H1 (cell line): ENCODE results near the gene CENPV. TPM values are rescaled to one million over a fixed set of nuclear protein-coding genes. Genes with fewer than 3 reads are reported as not detected.

Experiments used
- CTCF ChIA-PET: fragments of 300-600 bp; sonication (Branson Sonifier 250); formaldehyde crosslinking; loops from one replicate; lab custom pipeline; 2021; ENCODE audit not compliant: partially characterized antibody; lab: Charles Lee
- POLR2A ChIA-PET: fragments of 300-600 bp; sonication (Branson Sonifier 250); formaldehyde crosslinking; loops from one replicate; lab custom pipeline; 2021; ENCODE audit warnings: inconsistent platforms; ENCODE audit not compliant: partially characterized antibody; lab: Charles Lee
- DNase-seq, 2 experiments: peaks; one replicate each; pipeline versions ENCODE4 v3.0.0 to v3.0.0-alpha.2; 2010 to 2022; ENCODE audit warnings: low spot score in 2 of 2, low read depth in 1 of 2, mixed read lengths in 1 of 2
- FAIRE-seq: peaks from 2 replicates; lab custom pipeline; 2011; peaks lifted over from hg19 to GRCh38; lab: Jason Lieb, UNC
- H2AFZ ChIP-seq: 2 replicates; pipeline ENCODE4 v1.8.1; 2012; ENCODE audit warnings: low read length, inconsistent platforms
- H2AK5ac ChIP-seq: 2 replicates; pipeline ENCODE4 v1.6.1; 2013; ENCODE audit warnings: low read depth, low read length
- H2BK120ac ChIP-seq: replicated peaks from 2 replicates; pipeline ENCODE3; 2013; ENCODE audit warnings: low read depth, low read length, inconsistent platforms
- H2BK12ac ChIP-seq: 2 replicates; pipeline ENCODE4 v1.6.1; 2013; ENCODE audit warnings: low read depth, low read length
- H2BK15ac ChIP-seq: 2 replicates; pipeline ENCODE4 v1.6.1; 2013; ENCODE audit warnings: low read length
- H2BK20ac ChIP-seq: 2 replicates; pipeline ENCODE4 v1.6.1; 2013; ENCODE audit warnings: low read length
- H2BK5ac ChIP-seq: 2 replicates; pipeline ENCODE4 v1.6.1; 2013; ENCODE audit warnings: low read depth, low read length
- H3K14ac ChIP-seq: 2 replicates; pipeline ENCODE4 v1.6.1; 2013; ENCODE audit warnings: inconsistent platforms; ENCODE audit not compliant: insufficient read length
- H3K18ac ChIP-seq: 2 replicates; pipeline ENCODE4 v1.6.1; 2013; ENCODE audit warnings: low read length; ENCODE audit errors: extremely low read depth
- H3K23ac ChIP-seq: 2 replicates; pipeline ENCODE4 v1.6.1; 2013; ENCODE audit warnings: inconsistent platforms; ENCODE audit not compliant: insufficient read length
- H3K23me2 ChIP-seq: 2 replicates; pipeline ENCODE4 v1.6.1; 2013; ENCODE audit warnings: low read depth, low read length
- H3K27ac ChIP-seq: 2 replicates; pipeline ENCODE4 v1.6.1; 2011; ENCODE audit warnings: low read depth, low read length, inconsistent platforms
- H3K27me3 ChIP-seq, 4 experiments: replicated peaks in 1 of 4; 1 replicate in 1 of 4; 2 replicates in 3 of 4; pipeline versions ENCODE4 v1.6.1 to v1.8.1; 2011 to 2013; ENCODE audit warnings: low read length in 3 of 4, mild to moderate bottlenecking in 3 of 4, inconsistent platforms in 2 of 4, mixed read lengths in 2 of 4, moderate library complexity in 1 of 4; ENCODE audit not compliant: control insufficient read depth in 3 of 4, insufficient read depth in 3 of 4; ENCODE audit errors: extremely low read depth in 1 of 4
- H3K36me3 ChIP-seq, 4 experiments: 2 replicates each; pipeline versions ENCODE4 v1.6.1 to v1.8.1; 2011 to 2013; ENCODE audit warnings: mild to moderate bottlenecking in 4 of 4, low read length in 3 of 4, moderate library complexity in 2 of 4, control low read depth in 1 of 4, inconsistent platforms in 1 of 4; ENCODE audit not compliant: insufficient read depth in 4 of 4, control insufficient read depth in 2 of 4
- H3K4ac ChIP-seq: replicated peaks from 2 replicates; pipeline ENCODE3; 2013; ENCODE audit warnings: low read length, low read depth, mixed read lengths, inconsistent platforms; ENCODE audit not compliant: insufficient read length
- H3K4me1 ChIP-seq, 4 experiments: replicated peaks in 1 of 4; 1 replicate in 1 of 4; 2 replicates in 3 of 4; pipeline versions ENCODE4 v1.6.1 to v1.8.1; 2011 to 2013; ENCODE audit warnings: low read length in 3 of 4, inconsistent platforms in 2 of 4, mixed read lengths in 1 of 4; ENCODE audit not compliant: insufficient read depth in 4 of 4, control insufficient read depth in 3 of 4
- H3K4me2 ChIP-seq, 2 experiments: 2 replicates each; pipeline versions ENCODE4 v1.6.1 to v1.8.1; 2011 to 2013; ENCODE audit warnings: low read depth in 2 of 2, low read length in 2 of 2, control low read depth in 1 of 2, inconsistent platforms in 1 of 2, mild to moderate bottlenecking in 1 of 2; ENCODE audit not compliant: insufficient read depth in 1 of 2
- H3K4me3 ChIP-seq, 4 experiments: fragments of 200-600, 300-600 bp in 1 of 4; sonication (generic), shearing (Covaris generic), sonication (Bioruptor Twin) in 1 of 4; 2 replicates each; pipeline versions ENCODE4 v1.5.1 to v1.8.1; 2011 to 2016; ENCODE audit warnings: low read length in 4 of 4, low read depth in 3 of 4, control low read depth in 2 of 4, inconsistent platforms in 2 of 4, mild to moderate bottlenecking in 2 of 4, mixed read lengths in 1 of 4, moderate library complexity in 1 of 4; ENCODE audit not compliant: insufficient read depth in 2 of 4; ENCODE audit errors: extremely low read depth in 1 of 4
- H3K56ac ChIP-seq: replicated peaks from 2 replicates; pipeline ENCODE3; 2013; ENCODE audit warnings: low read depth, mild to moderate bottlenecking, mixed read lengths, low read length, inconsistent platforms; ENCODE audit not compliant: insufficient read length
- H3K79me1 ChIP-seq: 2 replicates; pipeline ENCODE4 v1.6.1; 2013; ENCODE audit warnings: low read depth, low read length, control low read depth
- H3K79me2 ChIP-seq, 2 experiments: 2 replicates each; pipeline versions ENCODE4 v1.6.1 to v1.8.1; 2012 to 2013; ENCODE audit warnings: low read length in 2 of 2, mild to moderate bottlenecking in 2 of 2, inconsistent platforms in 1 of 2; ENCODE audit not compliant: insufficient read depth in 2 of 2, control insufficient read depth in 1 of 2
- H3K9ac ChIP-seq, 4 experiments: replicated peaks in 1 of 4; 1 replicate in 1 of 4; 2 replicates in 3 of 4; pipeline versions ENCODE4 v1.6.1 to v1.8.1; 2011 to 2013; ENCODE audit warnings: low read depth in 3 of 4, low read length in 3 of 4, control low read depth in 2 of 4, mild to moderate bottlenecking in 2 of 4, moderate library complexity in 2 of 4, inconsistent platforms in 1 of 4; ENCODE audit errors: extremely low read depth in 1 of 4
- H3K9me3 ChIP-seq, 2 experiments: 2 replicates each; pipeline versions ENCODE4 v1.6.1 to v1.8.1; 2012 to 2013; ENCODE audit warnings: mild to moderate bottlenecking in 2 of 2, moderate library complexity in 2 of 2, control low read depth in 1 of 2, inconsistent platforms in 1 of 2, low read depth in 1 of 2, low read length in 1 of 2, mixed read lengths in 1 of 2; ENCODE audit not compliant: insufficient read depth in 2 of 2
- H4K20me1 ChIP-seq, 2 experiments: replicated peaks in 1 of 2; 2 replicates each; pipeline versions ENCODE3 to v1.8.1; 2011 to 2013; ENCODE audit warnings: inconsistent platforms in 2 of 2, low read length in 2 of 2, mild to moderate bottlenecking in 1 of 2; ENCODE audit not compliant: insufficient read depth in 2 of 2, control insufficient read depth in 1 of 2
- H4K5ac ChIP-seq: 2 replicates; pipeline ENCODE4 v1.6.1; 2013; ENCODE audit warnings: low read length, low read depth, mixed read lengths, inconsistent platforms; ENCODE audit not compliant: insufficient read length
- H4K8ac ChIP-seq: 2 replicates; pipeline ENCODE4 v1.8.0; 2013; ENCODE audit warnings: mild to moderate bottlenecking, moderate library complexity, low read length, inconsistent platforms; ENCODE audit not compliant: insufficient read depth; ENCODE audit errors: extremely low read depth
- H4K91ac ChIP-seq: replicated peaks from 2 replicates; pipeline ENCODE3; 2013; ENCODE audit warnings: low read length, mixed read lengths, inconsistent platforms; ENCODE audit not compliant: insufficient read length
- FOSL1 ChIP-seq: IDR thresholded peaks from 2 replicates; pipeline ENCODE4 v1.6.1; 2011; ENCODE audit warnings: mild to moderate bottlenecking, low read depth, low read length, moderate library complexity; ENCODE audit not compliant: insufficient read depth
- POLR2AphosphoS5 ChIP-seq: IDR thresholded peaks from 2 replicates; pipeline ENCODE4 v1.6.1; 2011; ENCODE audit warnings: low read depth, low read length
- POU5F1 ChIP-seq: IDR thresholded peaks from 2 replicates; pipeline ENCODE4 v1.6.1; 2011; ENCODE audit warnings: low read depth, mild to moderate bottlenecking, low read length, moderate library complexity
- SAP30 ChIP-seq: fragments of 300-600 bp; sonication (generic); IDR thresholded peaks from 2 replicates; pipeline ENCODE4 v1.7.1; 2012; ENCODE audit warnings: low read length, moderate library complexity, mild to moderate bottlenecking, inconsistent platforms; ENCODE audit not compliant: insufficient read depth, insufficient replicate concordance
- SIRT6 ChIP-seq: IDR thresholded peaks from one replicate; pipeline ENCODE4 v1.7.1; 2012; ENCODE audit warnings: low read length, inconsistent platforms
- TAF1 ChIP-seq: IDR thresholded peaks from 2 replicates; pipeline ENCODE4 v1.6.1; 2011; ENCODE audit warnings: mild to moderate bottlenecking, low read depth, low read length
- TBP ChIP-seq: IDR thresholded peaks from 2 replicates; pipeline ENCODE4 v1.6.1; 2011; ENCODE audit warnings: low read depth, low read length, improper control_type of control experiment
- TCF12 ChIP-seq: IDR thresholded peaks from 2 replicates; pipeline ENCODE4 v1.6.1; 2011; ENCODE audit warnings: low read depth, mild to moderate bottlenecking, low read length
- WGBS, 2 experiments: shearing (Covaris generic) in 1 of 2; methylation state at CpG; one replicate each; pipeline versions ENCODE4 v1.1.6 to v1.1.7; 2013 to 2015; ENCODE audit warnings: low lambda C conversion rate in 2 of 2, mixed read lengths in 2 of 2, inconsistent platforms in 1 of 2, low coverage in 1 of 2, missing lambda C conversion rate in 1 of 2; ENCODE audit not compliant: insufficient replicate concordance in 2 of 2, insufficient coverage in 1 of 2, insufficient read length in 1 of 2; ENCODE audit errors: extremely low coverage in 1 of 2, missing lambda C conversion rate in 1 of 2; 5-methylcytosine and 5-hydroxymethylcytosine counted together
- polyA plus RNA-seq, 7 experiments: library from polyadenylated mRNA; depleted of rRNA in 3 of 7; stranded (reverse) in 5 of 7; unstranded in 2 of 7; fragments of >200 nt in 5 of 7; fragments of 200-250 nt in 2 of 7; gene quantifications; 1 replicate in 5 of 7; 2 replicates in 1 of 7; 4 replicates in 1 of 7; pipeline versions ENCODE4 v1.2.1 to v1.2.3, GENCODE V29; 2011 to 2013; ENCODE audit warnings: missing spikeins in 2 of 7, mixed read lengths in 2 of 7
- total RNA-seq: library from RNA; stranded (reverse); fragmentation: NEBNext Ultra II Directional; extraction: Animal tissue kit (Norgen Biotek cat#: 25700); gene quantifications from 2 replicates; pipeline ENCODE4 v1.2.1, GENCODE V29; 2021

Gene CENPV
- total and polyA plus RNA-seq, 2 of the 8 experiments (the other 6 are each of a cell fraction or from before 2014, with no cell fraction given): 249 to 260 TPM

- POLR2A ChIA-PET: interaction anchor here (1.2 to 1.5 kb wide), 3 partner anchors 9 to 64 kb away, joined by 3 to 6 read pairs (median 4); partner anchors contain the start of gene UBB
Observed at GRCh38 chr17:16371742-16372141, 18.5 kb upstream of the CENPV start.

More at GRCh38 chr17:16371742-16372141, 18.5 kb upstream of the CENPV start:
- H2AK5ac ChIP-seq: no peak overlapping the region
- DNase-seq: no peak
- H3K23me2 ChIP-seq: no peaks in the 10 kb centered on the region
- no peak overlapping the region for H2BK20ac ChIP-seq
- H4K5ac ChIP-seq: no peak overlapping the region
- H3K36me3 ChIP-seq: no peaks in the 10 kb centered on the region
- H3K23ac ChIP-seq: no peak overlapping the region
- no peaks in the 10 kb centered on the region for H3K79me1 ChIP-seq
- no peak overlapping the region for H2BK12ac ChIP-seq
- H3K9ac ChIP-seq: no peak overlapping the region
- CTCF ChIA-PET: interaction anchor here (0.6 to 2.2 kb wide), 2 partner anchors 8 to 69 kb away, joined by 3 to 23 read pairs; no protein-coding TSS in a partner anchor
- no peaks in the 10 kb centered on the region for H4K20me1 ChIP-seq
- WGBS, 2 experiments: 91% methylated on average over 5 of the region's 5 CpGs; no CpG with 5 or more reads in 1 of the 2 experiments
- no peaks in the 10 kb centered on the region for H3K27me3 ChIP-seq
- H3K27ac ChIP-seq: no peak overlapping the region
- no peak overlapping the region for H4K8ac ChIP-seq
- no peak overlapping the region for H2BK5ac ChIP-seq
- H3K79me2 ChIP-seq: no peaks in the 10 kb centered on the region
- no peak overlapping the region for H2AFZ ChIP-seq
- no peaks in the 10 kb centered on the region for H3K4me1 ChIP-seq
- TF ChIP-seq POU5F1: no peak
- TF ChIP-seq TAF1: no peak
- no peak for TF ChIP-seq TBP
- no peak for TF ChIP-seq SAP30
- TF ChIP-seq TCF12: no peak
- TF ChIP-seq SIRT6: no peak
- no peak for TF ChIP-seq POLR2AphosphoS5
- TF ChIP-seq FOSL1: no peak
- TF ChIP-seq, all 59 proteins: peak for 0
- H3K56ac ChIP-seq: no peak overlapping the region
- H3K4ac ChIP-seq: no peak overlapping the region
- H3K18ac ChIP-seq: no peak overlapping the region
- no peak overlapping the region for H3K4me2 ChIP-seq
- H2BK120ac ChIP-seq: no peak overlapping the region
- H3K14ac ChIP-seq: no peak overlapping the region
- H3K4me3 ChIP-seq: no peak overlapping the region
- H3K9me3 ChIP-seq: no peaks in the 10 kb centered on the region
- FAIRE-seq: no peak
- no peak overlapping the region for H2BK15ac ChIP-seq
- no peak overlapping the region for H4K91ac ChIP-seq
